HEK293 (cell line): ENCODE data around the gene STAT3.

ENCODE experiments used
- CTCF ChIA-PET: fragments of 350-600 bp; formaldehyde crosslinking; extraction: SDS; loops from one replicate; lab custom pipeline; 2021; ENCODE audit warnings: antibody characterized with exemption; lab: Yijun Ruan, JAX
- POLR2A ChIA-PET: fragments of 300-600 bp; formaldehyde crosslinking; extraction: SDS; loops from one replicate; lab custom pipeline; 2020; ENCODE audit warnings: antibody characterized with exemption, inconsistent platforms; lab: Yijun Ruan, JAX
- H3K27ac ChIP-seq: fragments of 200-500 bp; sonication (Bioruptor generic); 2 replicates; pipeline ENCODE4 v1.5.1; 2014; ENCODE audit warnings: low read depth, low read length, control low read depth, inconsistent platforms; ENCODE audit errors: extremely low read depth
- H3K36me3 ChIP-seq, 2 experiments: fragments of 200-500 bp in 1 of 2; sonication (Bioruptor generic) in 1 of 2; 1 replicate in 1 of 2; 2 replicates in 1 of 2; pipeline ENCODE4 v1.5.1; 2014 to 2017; ENCODE audit warnings: inconsistent platforms in 2 of 2, low read length in 2 of 2; ENCODE audit not compliant: control insufficient read depth in 2 of 2, insufficient read depth in 1 of 2
- H3K4me1 ChIP-seq: fragments of 200-500 bp; sonication (Bioruptor generic); 2 replicates; pipeline ENCODE4 v1.5.1; 2014; ENCODE audit warnings: mild to moderate bottlenecking, low read length, inconsistent platforms; ENCODE audit not compliant: control insufficient read depth, insufficient read depth
- H3K4me3 ChIP-seq: 2 replicates; pipeline ENCODE4 v1.5.1; 2011; ENCODE audit warnings: low read depth, mild to moderate bottlenecking, control low read depth, low read length, moderate library complexity
- H3K9me3 ChIP-seq: fragments of 200-500 bp; sonication (Bioruptor generic); 2 replicates; pipeline ENCODE4 v1.5.1; 2014; ENCODE audit warnings: low read depth, low read length, inconsistent platforms; ENCODE audit not compliant: control insufficient read depth, insufficient read depth
- BCL11A ChIP-seq: fragments of 450-650 bp; formaldehyde crosslinking; IDR thresholded peaks from 2 replicates; pipeline ENCODE4 v1.5.1; 2016; ENCODE audit warnings: low read depth, missing biosample characterization, missing genetic modification characterization
- BCL11B ChIP-seq: fragments of 450-650 bp; formaldehyde crosslinking; IDR thresholded peaks from 2 replicates; pipeline ENCODE4 v1.5.1; 2016; ENCODE audit warnings: low read depth, missing biosample characterization, missing genetic modification characterization
- GLIS2 ChIP-seq: fragments of 450-650 bp; formaldehyde crosslinking; IDR thresholded peaks from 2 replicates; pipeline ENCODE4 v1.5.1; 2016; ENCODE audit warnings: missing biosample characterization, missing genetic modification characterization
- HOXA7 ChIP-seq: sonication (generic); formaldehyde crosslinking; IDR thresholded peaks from 2 replicates; pipeline ENCODE4 v1.8.1; 2022; ENCODE audit warnings: missing genetic modification reagents, borderline replicate concordance
- KLF1 ChIP-seq: fragments of 450-650 bp; formaldehyde crosslinking; IDR thresholded peaks from 2 replicates; pipeline ENCODE4 v1.5.1; 2016; ENCODE audit warnings: missing biosample characterization, missing genetic modification characterization
- ZBTB17 ChIP-seq: fragments of 450-650 bp; formaldehyde crosslinking; IDR thresholded peaks from 2 replicates; pipeline ENCODE4 v1.5.1; 2016; ENCODE audit warnings: missing biosample characterization, missing genetic modification characterization
- ZBTB20 ChIP-seq: fragments of 450-650 bp; formaldehyde crosslinking; IDR thresholded peaks from 2 replicates; pipeline ENCODE4 v1.5.1; 2016; ENCODE audit warnings: missing biosample characterization, missing genetic modification characterization
- ZBTB48 ChIP-seq: fragments of 450-650 bp; formaldehyde crosslinking; IDR thresholded peaks from 2 replicates; pipeline ENCODE4 v1.5.1; 2016; ENCODE audit warnings: missing biosample characterization, missing genetic modification characterization
- ZFP69B ChIP-seq: fragments of 450-650 bp; formaldehyde crosslinking; IDR thresholded peaks from 2 replicates; pipeline ENCODE4 v1.5.1; 2016; ENCODE audit warnings: missing biosample characterization, missing genetic modification characterization
- ZIC2 ChIP-seq: fragments of 450-650 bp; formaldehyde crosslinking; IDR thresholded peaks from 2 replicates; pipeline ENCODE4 v1.5.1; 2016; ENCODE audit warnings: missing biosample characterization, missing genetic modification characterization
- ZNF140 ChIP-seq: fragments of 450-650 bp; formaldehyde crosslinking; IDR thresholded peaks from 2 replicates; pipeline ENCODE4 v1.5.1; 2016; ENCODE audit warnings: missing biosample characterization, missing genetic modification characterization
- ZNF146 ChIP-seq: fragments of 450-650 bp; formaldehyde crosslinking; IDR thresholded peaks from 2 replicates; pipeline ENCODE4 v1.5.1; 2016; ENCODE audit warnings: missing biosample characterization, missing genetic modification characterization
- ZNF174 ChIP-seq: fragments of 450-650 bp; formaldehyde crosslinking; IDR thresholded peaks from 2 replicates; pipeline ENCODE4 v1.5.0; 2017; ENCODE audit warnings: missing biosample characterization, mild to moderate bottlenecking, missing genetic modification characterization
- ZNF211 ChIP-seq: fragments of 450-650 bp; formaldehyde crosslinking; IDR thresholded peaks from 2 replicates; pipeline ENCODE4 v1.5.1; 2016; ENCODE audit warnings: low read depth, missing biosample characterization, missing genetic modification characterization
- ZNF223 ChIP-seq: fragments of 450-650 bp; formaldehyde crosslinking; IDR thresholded peaks from 2 replicates; pipeline ENCODE4 v1.5.1; 2016; ENCODE audit warnings: missing biosample characterization, missing genetic modification characterization
- ZNF23 ChIP-seq: fragments of 450-650 bp; formaldehyde crosslinking; IDR thresholded peaks from 2 replicates; pipeline ENCODE4 v1.5.1; 2016; ENCODE audit warnings: missing biosample characterization, missing genetic modification characterization, borderline replicate concordance
- ZNF248 ChIP-seq: fragments of 450-650 bp; formaldehyde crosslinking; IDR thresholded peaks from 2 replicates; pipeline ENCODE4 v1.5.1; 2017; ENCODE audit warnings: missing biosample characterization, missing genetic modification characterization
- ZNF335 ChIP-seq: fragments of 450-650 bp; formaldehyde crosslinking; conservative IDR thresholded peaks from 2 replicates; pipeline ENCODE4 v1.5.1; 2016; ENCODE audit warnings: missing biosample characterization, missing genetic modification characterization
- ZNF404 ChIP-seq: fragments of 450-650 bp; formaldehyde crosslinking; IDR thresholded peaks from 2 replicates; pipeline ENCODE4 v1.5.1; 2017; ENCODE audit warnings: missing biosample characterization, missing genetic modification characterization
- ZNF501 ChIP-seq: fragments of 450-650 bp; formaldehyde crosslinking; IDR thresholded peaks from 2 replicates; pipeline ENCODE4 v1.5.1; 2016; ENCODE audit warnings: missing biosample characterization, missing genetic modification characterization
- ZNF549 ChIP-seq: fragments of 450-650 bp; IDR thresholded peaks from 2 replicates; pipeline ENCODE4 v1.5.1; 2018; ENCODE audit warnings: missing biosample characterization, missing genetic modification characterization, mild to moderate bottlenecking, inconsistent platforms, moderate library complexity
- ZNF555 ChIP-seq: fragments of 450-650 bp; formaldehyde crosslinking; conservative IDR thresholded peaks from 2 replicates; pipeline ENCODE4 v1.5.1; 2017; ENCODE audit warnings: missing biosample characterization, mild to moderate bottlenecking, missing genetic modification characterization, inconsistent platforms
- ZNF571 ChIP-seq: fragments of 450-650 bp; formaldehyde crosslinking; IDR thresholded peaks from 2 replicates; pipeline ENCODE4 v1.5.0; 2017; ENCODE audit warnings: missing biosample characterization, missing genetic modification characterization
- ZNF600 ChIP-seq: fragments of 450-650 bp; formaldehyde crosslinking; IDR thresholded peaks from 2 replicates; pipeline ENCODE4 v1.5.1; 2016; ENCODE audit warnings: missing biosample characterization, missing genetic modification characterization
- ZNF660 ChIP-seq: fragments of 450-650 bp; IDR thresholded peaks from 2 replicates; pipeline ENCODE4 v1.5.1; 2018; ENCODE audit warnings: missing biosample characterization, mild to moderate bottlenecking, missing genetic modification characterization
- ZNF776 ChIP-seq: fragments of 450-650 bp; formaldehyde crosslinking; IDR thresholded peaks from 2 replicates; pipeline ENCODE4 v1.5.0; 2017; ENCODE audit warnings: missing biosample characterization, missing genetic modification characterization, borderline replicate concordance
- ZNF843 ChIP-seq: fragments of 450-650 bp; formaldehyde crosslinking; IDR thresholded peaks from 2 replicates; pipeline ENCODE4 v1.5.1; 2016; ENCODE audit warnings: missing biosample characterization, missing genetic modification characterization
- ZSCAN23 ChIP-seq: fragments of 450-650 bp; formaldehyde crosslinking; IDR thresholded peaks from 2 replicates; pipeline ENCODE4 v1.5.1; 2016; ENCODE audit warnings: missing biosample characterization, missing genetic modification characterization
- ZXDB ChIP-seq: fragments of 450-650 bp; formaldehyde crosslinking; IDR thresholded peaks from 2 replicates; pipeline ENCODE4 v1.5.1; 2016; ENCODE audit warnings: missing biosample characterization, missing genetic modification characterization
- TF ChIP-seq, protein P1 (sequence below): fragments of 450-650 bp; IDR thresholded peaks from 2 replicates; pipeline ENCODE4 v1.5.1; 2018; ENCODE audit warnings: missing biosample characterization, mild to moderate bottlenecking, missing genetic modification characterization
- TF ChIP-seq, protein P2 (sequence below): fragments of 450-650 bp; formaldehyde crosslinking; IDR thresholded peaks from 2 replicates; pipeline ENCODE4 v1.5.1; 2017; ENCODE audit warnings: missing biosample characterization, mild to moderate bottlenecking, missing genetic modification characterization, moderate library complexity
- TF ChIP-seq, protein P3 (sequence below): fragments of 450-650 bp; formaldehyde crosslinking; IDR thresholded peaks from 2 replicates; pipeline ENCODE4 v1.5.0; 2017; ENCODE audit warnings: missing biosample characterization, missing genetic modification characterization, borderline replicate concordance
- TF ChIP-seq, protein P4 (sequence below): fragments of 450-650 bp; formaldehyde crosslinking; IDR thresholded peaks from 2 replicates; pipeline ENCODE4 v1.5.1; 2016; ENCODE audit warnings: missing biosample characterization, missing genetic modification characterization

The STAT3 gene

DNA sequence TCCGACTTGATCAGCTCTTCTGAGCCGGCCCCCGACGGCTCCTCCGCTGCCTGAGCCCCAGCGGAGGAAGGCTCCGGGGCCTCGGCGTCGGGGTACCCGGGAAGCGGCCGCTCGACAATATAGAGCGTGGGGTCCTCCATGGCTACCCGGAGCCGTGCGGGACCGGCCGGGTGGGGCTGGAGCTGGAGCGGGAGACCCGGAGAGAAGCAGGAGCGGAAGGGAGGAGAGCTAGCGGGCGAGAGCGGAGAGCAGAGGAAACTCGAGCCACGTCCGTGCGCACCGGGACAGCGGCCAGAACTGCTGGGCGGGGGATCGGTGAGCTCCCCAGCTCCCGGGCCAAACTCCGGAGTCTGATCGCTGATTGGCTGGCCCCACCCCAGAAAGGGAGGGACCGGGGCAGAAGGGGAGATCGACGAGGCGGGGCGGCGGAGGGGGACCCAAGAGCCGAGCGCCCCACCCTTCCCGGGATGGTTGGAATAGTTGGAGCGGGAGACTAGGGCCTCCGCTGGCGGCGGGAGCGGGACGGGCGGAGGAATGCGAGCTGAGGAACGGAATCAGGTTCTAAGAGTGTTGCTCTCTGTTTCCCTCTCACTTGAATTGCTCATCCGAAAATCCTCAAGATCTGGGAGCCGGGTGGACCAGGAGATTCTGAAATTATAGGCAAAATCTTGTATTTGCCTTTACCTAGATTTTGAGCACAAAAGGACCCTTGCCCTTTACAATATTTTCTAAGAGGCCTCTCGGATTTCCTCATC lies 34.9 kb upstream of the STAT3 start, which contains the start of gene CAVIN1:
CAVIN1 (minus strand) TSS at position 299 of the 755 bp plus-strand sequence; CDS start at position 140, 159 bp downstream.
- Histone ChIP-seq H3K27ac (peak within 1 kb of the TSS; percentile 38; the same call in 1 of the 2 replicates), H3K4me3 (peak within 1 kb of the TSS; percentile 79), H3K4me1 (peaks cover 2% of the 10 kb centered on the region), H3K36me3 (no peaks in the 10 kb centered on the region; a peak in 1 of 3 replicates), H3K9me3 (no peaks in the 10 kb centered on the region)
- POLR2A ChIA-PET, result interaction anchor here (0.6 to 3.3 kb wide), 42 partner anchors 9 to 575 kb away, joined by 3 to 73 read pairs (median 5); partner anchors contain the start of genes ACLY, DNAJC7, GHDC and NAGLU
- CTCF ChIA-PET, result interaction anchor here (0.5 to 7.0 kb wide), 25 partner anchors 13 to 463 kb away, joined by 3 to 33 read pairs (median 3); no protein-coding TSS in a partner anchor
- TF ChIP-seq ZNF23 (no peak), GLIS2 (tag by site-specific recombination) (peak; percentile 96), ZNF501 (tag by site-specific recombination) (no peak; the same call in none of the 2 replicates), ZNF335 (tag by site-specific recombination) (peak; percentile 68), ZIC2 (tag by site-specific recombination) (no peak), ZNF223 (tag by site-specific recombination) (no peak), ZSCAN23 (no peak), ZNF843 (tag by site-specific recombination) (peak; percentile 61), ZNF660 (0 out of 2 replicates have a peak, but pooled peaks have one; percentile 59), ZNF248 (tag by site-specific recombination) (no peak), ZNF174 (no peak), BCL11B (tag by site-specific recombination) (no peak), ZFP69B (tag by site-specific recombination) (no peak; the same call in 1 of the 2 replicates), ZBTB20 (tag by site-specific recombination) (peak; percentile 98), ZNF555 (tag by site-specific recombination) (no peak), ZNF211 (tag by site-specific recombination) (no peak), ZBTB48 (tag by site-specific recombination) (0 out of 2 replicates have a peak, but pooled peaks have one; percentile 41), ZNF600 (tag by site-specific recombination) (no peak), ZNF404 (no peak), KLF1 (tag by site-specific recombination) (peak; percentile 94), ZNF146 (no peak), ZNF140 (tag by site-specific recombination) (no peak), ZBTB17 (tag by site-specific recombination) (peak; percentile 96), ZXDB (tag by site-specific recombination) (0 out of 2 replicates have a peak, but pooled peaks have one; percentile 33), ZNF549 (tag by site-specific recombination) (no peak), BCL11A (tag by site-specific recombination) (no peak), ZNF776 (tag by site-specific recombination) (no peak), HOXA7 (CRISPR knock-in tag) (no peak), ZNF571 (tag by site-specific recombination) (no peak)
- TF ChIP-seq, protein P1, sequence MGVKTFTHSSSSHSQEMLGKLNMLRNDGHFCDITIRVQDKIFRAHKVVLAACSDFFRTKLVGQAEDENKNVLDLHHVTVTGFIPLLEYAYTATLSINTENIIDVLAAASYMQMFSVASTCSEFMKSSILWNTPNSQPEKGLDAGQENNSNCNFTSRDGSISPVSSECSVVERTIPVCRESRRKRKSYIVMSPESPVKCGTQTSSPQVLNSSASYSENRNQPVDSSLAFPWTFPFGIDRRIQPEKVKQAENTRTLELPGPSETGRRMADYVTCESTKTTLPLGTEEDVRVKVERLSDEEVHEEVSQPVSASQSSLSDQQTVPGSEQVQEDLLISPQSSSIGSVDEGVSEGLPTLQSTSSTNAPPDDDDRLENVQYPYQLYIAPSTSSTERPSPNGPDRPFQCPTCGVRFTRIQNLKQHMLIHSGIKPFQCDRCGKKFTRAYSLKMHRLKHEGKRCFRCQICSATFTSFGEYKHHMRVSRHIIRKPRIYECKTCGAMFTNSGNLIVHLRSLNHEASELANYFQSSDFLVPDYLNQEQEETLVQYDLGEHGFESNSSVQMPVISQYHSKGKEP (tag by site-specific recombination), result no peak; the same call in 1 of the 2 replicates
- TF ChIP-seq, protein P2, sequence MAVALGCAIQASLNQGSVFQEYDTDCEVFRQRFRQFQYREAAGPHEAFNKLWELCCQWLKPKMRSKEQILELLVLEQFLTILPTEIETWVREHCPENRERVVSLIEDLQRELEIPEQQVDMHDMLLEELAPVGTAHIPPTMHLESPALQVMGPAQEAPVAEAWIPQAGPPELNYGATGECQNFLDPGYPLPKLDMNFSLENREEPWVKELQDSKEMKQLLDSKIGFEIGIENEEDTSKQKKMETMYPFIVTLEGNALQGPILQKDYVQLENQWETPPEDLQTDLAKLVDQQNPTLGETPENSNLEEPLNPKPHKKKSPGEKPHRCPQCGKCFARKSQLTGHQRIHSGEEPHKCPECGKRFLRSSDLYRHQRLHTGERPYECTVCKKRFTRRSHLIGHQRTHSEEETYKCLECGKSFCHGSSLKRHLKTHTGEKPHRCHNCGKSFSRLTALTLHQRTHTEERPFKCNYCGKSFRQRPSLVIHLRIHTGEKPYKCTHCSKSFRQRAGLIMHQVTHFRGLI (tag by site-specific recombination), result no peak
- TF ChIP-seq, protein P3, sequence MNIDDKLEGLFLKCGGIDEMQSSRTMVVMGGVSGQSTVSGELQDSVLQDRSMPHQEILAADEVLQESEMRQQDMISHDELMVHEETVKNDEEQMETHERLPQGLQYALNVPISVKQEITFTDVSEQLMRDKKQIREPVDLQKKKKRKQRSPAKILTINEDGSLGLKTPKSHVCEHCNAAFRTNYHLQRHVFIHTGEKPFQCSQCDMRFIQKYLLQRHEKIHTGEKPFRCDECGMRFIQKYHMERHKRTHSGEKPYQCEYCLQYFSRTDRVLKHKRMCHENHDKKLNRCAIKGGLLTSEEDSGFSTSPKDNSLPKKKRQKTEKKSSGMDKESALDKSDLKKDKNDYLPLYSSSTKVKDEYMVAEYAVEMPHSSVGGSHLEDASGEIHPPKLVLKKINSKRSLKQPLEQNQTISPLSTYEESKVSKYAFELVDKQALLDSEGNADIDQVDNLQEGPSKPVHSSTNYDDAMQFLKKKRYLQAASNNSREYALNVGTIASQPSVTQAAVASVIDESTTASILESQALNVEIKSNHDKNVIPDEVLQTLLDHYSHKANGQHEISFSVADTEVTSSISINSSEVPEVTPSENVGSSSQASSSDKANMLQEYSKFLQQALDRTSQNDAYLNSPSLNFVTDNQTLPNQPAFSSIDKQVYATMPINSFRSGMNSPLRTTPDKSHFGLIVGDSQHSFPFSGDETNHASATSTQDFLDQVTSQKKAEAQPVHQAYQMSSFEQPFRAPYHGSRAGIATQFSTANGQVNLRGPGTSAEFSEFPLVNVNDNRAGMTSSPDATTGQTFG (tag by site-specific recombination), result no peak
- TF ChIP-seq, protein P4, sequence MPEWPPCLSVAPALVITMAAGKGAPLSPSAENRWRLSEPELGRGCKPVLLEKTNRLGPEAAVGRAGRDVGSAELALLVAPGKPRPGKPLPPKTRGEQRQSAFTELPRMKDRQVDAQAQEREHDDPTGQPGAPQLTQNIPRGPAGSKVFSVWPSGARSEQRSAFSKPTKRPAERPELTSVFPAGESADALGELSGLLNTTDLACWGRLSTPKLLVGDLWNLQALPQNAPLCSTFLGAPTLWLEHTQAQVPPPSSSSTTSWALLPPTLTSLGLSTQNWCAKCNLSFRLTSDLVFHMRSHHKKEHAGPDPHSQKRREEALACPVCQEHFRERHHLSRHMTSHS (tag by site-specific recombination), result no peak
